HG03442 (cell line): Measurements from ENCODE around the gene SVBP.
A peak's percentile ranks its signal among the peaks of the same experiment; 100 is the strongest.

Experiments used
- ATAC-seq: cut with Tn5 transposase; IDR thresholded peaks from one replicate; pipeline ENCODE4 v1.9.1; 2021; ENCODE audit warnings: mild to moderate bottlenecking, moderate library complexity; ENCODE audit not compliant: unreplicated experiment

Gene SVBP

GRCh38 chr1:42765832-42766740, 51.1 kb downstream of the SVBP start:
- peak; percentile 20 for ATAC-seq

DNA sequence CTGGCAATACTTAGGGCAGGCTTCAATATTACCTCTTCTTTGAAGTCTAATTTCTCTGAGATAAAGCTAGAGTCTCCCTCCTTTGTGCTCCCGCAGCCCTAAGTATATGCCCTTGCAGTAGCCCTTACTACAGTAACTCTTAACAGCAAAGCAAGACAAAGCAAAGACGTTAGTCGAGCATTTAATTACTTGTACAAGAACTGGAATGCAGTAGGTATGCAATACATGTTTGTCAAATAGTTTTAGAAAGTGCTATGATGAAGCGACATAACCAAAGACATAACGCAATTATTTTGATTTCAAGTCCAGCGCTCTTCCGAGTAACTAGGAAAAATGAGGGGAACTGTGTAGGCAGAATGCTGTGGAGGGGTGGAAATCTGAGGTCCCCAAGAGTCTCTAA, 51.9 kb downstream of the SVBP start:
- no peak for ATAC-seq

DNA sequence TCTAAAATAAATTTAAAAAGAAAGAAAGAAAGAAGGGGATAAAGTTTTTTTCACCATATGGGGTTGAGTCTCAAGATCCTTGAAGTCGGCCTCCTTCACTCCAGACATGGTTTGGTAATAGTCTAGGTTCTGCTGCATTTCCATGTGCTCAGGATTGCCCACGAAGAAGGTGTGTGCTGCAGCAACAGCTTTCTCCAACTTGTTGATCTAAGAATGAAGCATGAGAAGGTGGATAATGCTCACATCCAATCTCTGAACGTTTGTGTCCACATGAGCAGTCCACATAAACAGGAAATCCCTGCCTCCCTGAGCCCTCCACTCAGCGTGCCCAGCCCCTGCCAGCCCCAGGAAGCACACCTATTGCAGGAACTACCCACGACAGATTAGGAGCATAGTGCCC, 54.9 kb downstream of the SVBP start:
- no peak for ATAC-seq

- ATAC-seq, result no peak
Measured at GRCh38 chr1:42761567-42761966, 55.6 kb downstream of the SVBP start.

GRCh38 chr1:42759114-42759513, 58.1 kb downstream of the SVBP start:
- no peak for ATAC-seq

DNA sequence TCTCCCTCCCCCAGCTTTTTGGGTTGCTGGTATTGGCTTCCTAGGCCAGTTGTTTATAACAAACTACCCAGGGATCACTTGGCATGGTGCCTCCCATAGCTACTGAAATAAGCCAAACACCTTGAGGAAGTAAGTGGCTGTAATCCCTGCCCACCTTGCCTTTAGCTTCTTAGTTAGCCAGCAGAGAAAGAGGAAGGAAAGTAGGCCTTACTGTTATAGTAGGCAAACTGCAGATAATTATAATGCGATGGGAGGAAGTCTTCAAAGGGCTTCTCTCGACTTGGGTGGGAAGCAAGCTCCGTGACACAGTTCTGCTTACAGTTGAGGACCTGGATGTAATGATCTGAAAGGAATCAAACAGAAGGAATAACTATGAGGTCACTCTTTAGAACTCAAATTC, 58.6 kb downstream of the SVBP start:
- ATAC-seq, result no peak

DNA sequence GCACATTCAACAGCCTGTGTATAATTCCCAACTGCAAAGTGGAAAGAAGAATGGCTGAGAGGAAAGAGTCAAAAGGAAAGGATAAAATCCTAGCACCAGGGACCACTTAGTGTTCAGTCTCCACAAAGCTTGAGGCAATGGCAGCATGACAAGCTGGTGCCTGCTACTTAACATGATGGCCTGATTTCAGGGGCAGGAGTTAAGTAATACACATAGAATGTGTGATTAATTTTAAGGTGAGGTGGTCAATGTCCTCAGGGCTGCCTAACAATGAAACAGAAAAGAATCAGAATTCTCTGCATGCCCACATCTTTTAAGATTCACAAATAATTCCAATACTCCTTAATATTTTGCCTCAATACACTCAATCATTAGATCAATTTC, 59.3 kb downstream of the SVBP start:
- ATAC-seq, result no peak
